CD4-positive, alpha-beta T cell treated with Interleukin-12 subunit alpha and Interleukin-12 subunit beta, for 1 hour (primary cell): Measurements from ENCODE around the gene LUC7L.
"Not testable (repeated sequence)": the region's sequence is repeated elsewhere in the genome, so short reads cannot be mapped to it uniquely, and the experiment has no call there.

Experiments used
- DNase-seq: peaks from one replicate; pipeline ENCODE4 v3.0.0-alpha.2; 2020

Gene LUC7L

GRCh38 chr16:263182-263774, 34.0 kb upstream of the LUC7L start:
- DNase-seq, result no peak

- no peak for DNase-seq
These were observed 33.0 kb upstream of the LUC7L start for GRCh38 chr16:262121-262745.

GRCh38 chr16:261031-261691, 31.9 kb upstream of the LUC7L start:
- no peak for DNase-seq

- DNase-seq, result no peak
These were observed 31.1 kb upstream of the LUC7L start for GRCh38 chr16:260326-260725.

GRCh38 chr16:259814-260253, 30.6 kb upstream of the LUC7L start:
- DNase-seq, result no peak

- no peak for DNase-seq
These were observed 30.0 kb upstream of the LUC7L start for GRCh38 chr16:259226-259625.

GRCh38 chr16:258091-258490, 28.8 kb upstream of the LUC7L start:
- DNase-seq, result not testable (repeated sequence)

- DNase-seq, result no peak
These were observed 25.9 kb upstream of the LUC7L start for GRCh38 chr16:255183-255582.

GRCh38 chr16:254461-254860, 25.2 kb upstream of the LUC7L start:
- DNase-seq, result no peak

- DNase-seq, result peak; percentile 15
These were observed 24.6 kb upstream of the LUC7L start for GRCh38 chr16:253833-254232.

GRCh38 chr16:252366-253337, 23.4 kb upstream of the LUC7L start:
- DNase-seq, result peak; percentile 37

GRCh38 chr16:249431-249830, 20.2 kb upstream of the LUC7L start:
- DNase-seq, result no peak

- no peak for DNase-seq
These were observed 17.8 kb upstream of the LUC7L start for GRCh38 chr16:247027-247426.

GRCh38 chr16:245105-245504, 15.9 kb upstream of the LUC7L start:
- DNase-seq, result no peak

GRCh38 chr16:243348-243747, 14.1 kb upstream of the LUC7L start:
- DNase-seq, result no peak

GRCh38 chr16:242281-242680, 13.0 kb upstream of the LUC7L start:
- DNase-seq, result no peak

GRCh38 chr16:240559-240958, 11.3 kb upstream of the LUC7L start:
- no peak for DNase-seq

GRCh38 chr16:239948-240277, 10.7 kb upstream of the LUC7L start:
- DNase-seq, result no peak

- peak; percentile 95 for DNase-seq
These were observed 5.4 kb upstream of the LUC7L start, which contains the start of gene FAM234A for GRCh38 chr16:234468-235305. FAM234A (plus strand) TSS chr16:234821; CDS start chr16:254414, 19,593 bp downstream.

GRCh38 chr16:230949-231348, 1.7 kb upstream of the LUC7L start:
- DNase-seq, result no peak

- DNase-seq, result not testable (repeated sequence)
These were observed 1.1 kb upstream of the LUC7L start for GRCh38 chr16:230351-230750.

- no peak for DNase-seq
These were observed 557 bp upstream of the LUC7L start for GRCh38 chr16:229731-230281.
